Mesenchymal stem cell (in vitro differentiated cells and primary cell): ENCODE results near the gene MAP2K5.

Source experiments
- DNase-seq: peaks from one replicate; pipeline ENCODE4 v3.0.0-alpha.2; 2013
- H2AFZ ChIP-seq: one replicate; pipeline ENCODE4 v1.6.1; 2013; ENCODE audit warnings: low read depth, mild to moderate bottlenecking, control low read depth, inconsistent platforms, low read length, moderate library complexity
- H2AK5ac ChIP-seq: 2 replicates; pipeline ENCODE4 v1.6.1; 2013; ENCODE audit warnings: low read length, moderate library complexity, mild to moderate bottlenecking, inconsistent platforms; ENCODE audit not compliant: severe bottlenecking
- H2BK120ac ChIP-seq: one replicate; pipeline ENCODE4 v1.6.1; 2013; ENCODE audit warnings: low read depth, mild to moderate bottlenecking, inconsistent platforms, low read length, moderate library complexity
- H2BK12ac ChIP-seq, 2 experiments: one replicate each; pipeline ENCODE4 v1.6.1; 2013; ENCODE audit warnings: inconsistent platforms in 2 of 2, low read length in 2 of 2, mild to moderate bottlenecking in 2 of 2, moderate library complexity in 2 of 2, control low read depth in 1 of 2
- H2BK15ac ChIP-seq: one replicate; pipeline ENCODE4 v1.6.1; 2013; ENCODE audit warnings: mild to moderate bottlenecking, low read depth, inconsistent platforms; ENCODE audit not compliant: poor library complexity, severe bottlenecking
- H2BK5ac ChIP-seq: 2 replicates; pipeline ENCODE4 v1.6.1; 2013; ENCODE audit warnings: low read depth, mild to moderate bottlenecking, low read length, control low read depth, inconsistent platforms; ENCODE audit not compliant: poor library complexity, severe bottlenecking
- H3K14ac ChIP-seq, 2 experiments: one replicate each; pipeline ENCODE4 v1.6.1; 2013; ENCODE audit warnings: inconsistent platforms in 2 of 2, low read length in 2 of 2, control low read depth in 1 of 2, mild to moderate bottlenecking in 1 of 2, moderate library complexity in 1 of 2
- H3K18ac ChIP-seq, 2 experiments: one replicate each; pipeline ENCODE4 v1.6.1; 2013; ENCODE audit warnings: inconsistent platforms in 2 of 2, low read length in 2 of 2, control low read depth in 1 of 2, low read depth in 1 of 2, mild to moderate bottlenecking in 1 of 2
- H3K23ac ChIP-seq, 2 experiments: one replicate each; pipeline ENCODE4 v1.6.1; 2013; ENCODE audit warnings: inconsistent platforms in 2 of 2, low read length in 2 of 2, mild to moderate bottlenecking in 2 of 2, moderate library complexity in 2 of 2, control low read depth in 1 of 2
- H3K27ac ChIP-seq: 2 replicates; pipeline ENCODE4 v1.5.1; 2013; ENCODE audit warnings: mild to moderate bottlenecking, moderate library complexity, low read length, control low read depth, inconsistent platforms; ENCODE audit not compliant: poor library complexity, severe bottlenecking
- H3K27me3 ChIP-seq, 2 experiments: 2 replicates each; pipeline versions ENCODE4 v1.6.1 to v1.7.0; 2013; ENCODE audit warnings: low read length in 2 of 2, mild to moderate bottlenecking in 2 of 2, moderate library complexity in 2 of 2, control low read depth in 1 of 2, inconsistent platforms in 1 of 2; ENCODE audit not compliant: control insufficient read depth in 1 of 2, insufficient read depth in 1 of 2
- H3K36me3 ChIP-seq, 2 experiments: 2 replicates each; pipeline versions ENCODE4 v1.6.1 to v1.7.0; 2013; ENCODE audit warnings: low read length in 2 of 2, control low read depth in 1 of 2, inconsistent platforms in 1 of 2, low read depth in 1 of 2, mild to moderate bottlenecking in 1 of 2; ENCODE audit not compliant: insufficient read depth in 2 of 2, control insufficient read depth in 1 of 2
- H3K4ac ChIP-seq, 2 experiments: one replicate each; pipeline ENCODE4 v1.6.1; 2013; ENCODE audit warnings: inconsistent platforms in 2 of 2, low read length in 2 of 2, mild to moderate bottlenecking in 2 of 2, moderate library complexity in 2 of 2, control low read depth in 1 of 2, low read depth in 1 of 2
- H3K4me1 ChIP-seq: 2 replicates; pipeline ENCODE4 v1.6.1; 2013; ENCODE audit warnings: low read depth, low read length, control low read depth; ENCODE audit not compliant: control insufficient read depth, insufficient read depth
- H3K4me2 ChIP-seq: 2 replicates; pipeline ENCODE4 v1.6.1; 2013; ENCODE audit warnings: low read length, mild to moderate bottlenecking, inconsistent platforms; ENCODE audit not compliant: poor library complexity, severe bottlenecking
- H3K4me3 ChIP-seq, 2 experiments: 2 replicates each; pipeline versions ENCODE4 v1.5.1 to v1.7.0; 2013; ENCODE audit warnings: low read length in 2 of 2, mild to moderate bottlenecking in 2 of 2, control low read depth in 1 of 2, low read depth in 1 of 2; ENCODE audit not compliant: insufficient read depth in 1 of 2
- H3K79me1 ChIP-seq: replicated peaks from 2 replicates; pipeline ENCODE4 v1.6.1; 2013; ENCODE audit warnings: mild to moderate bottlenecking, control low read depth, low read length, inconsistent platforms; ENCODE audit not compliant: poor library complexity, severe bottlenecking
- H3K9ac ChIP-seq: 2 replicates; pipeline ENCODE4 v1.7.0; 2013; ENCODE audit warnings: mild to moderate bottlenecking, low read length, moderate library complexity
- H3K9me3 ChIP-seq: 2 replicates; pipeline ENCODE4 v1.7.0; 2013; ENCODE audit warnings: mild to moderate bottlenecking, low read length; ENCODE audit not compliant: control insufficient read depth
- H4K8ac ChIP-seq: one replicate; pipeline ENCODE4 v1.6.1; 2013; ENCODE audit warnings: inconsistent platforms, mild to moderate bottlenecking, low read length, moderate library complexity
- H4K91ac ChIP-seq: one replicate; pipeline ENCODE4 v1.6.1; 2013; ENCODE audit warnings: mild to moderate bottlenecking, low read length, inconsistent platforms
- WGBS: methylation state at CpG from one replicate; pipeline ENCODE4 v1.1.7; 2013; ENCODE audit warnings: mixed read lengths; 5-methylcytosine and 5-hydroxymethylcytosine counted together

Gene MAP2K5

DNA sequence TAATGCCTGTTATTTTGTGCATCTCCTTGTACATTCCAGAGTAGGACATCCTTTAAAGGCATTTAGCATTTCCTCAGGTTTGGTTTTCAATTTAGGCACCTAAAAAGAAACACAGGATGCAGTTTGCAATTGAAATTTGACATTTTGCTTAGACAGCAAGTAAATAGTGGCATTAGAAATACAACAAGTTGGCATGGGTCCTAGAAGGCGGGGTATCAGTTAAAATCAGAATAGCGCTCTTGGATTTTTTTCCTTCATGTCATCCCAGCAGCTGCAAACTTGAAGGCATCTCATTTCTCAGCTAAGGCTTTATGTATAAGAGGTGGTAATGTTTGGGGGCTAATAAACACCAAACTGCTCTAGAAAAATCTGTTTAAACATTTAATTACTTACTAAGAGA, 235.3 kb downstream of the MAP2K5 start:
- Histone ChIP-seq H2BK15ac (no peak overlapping the region), H4K8ac (no peak overlapping the region), H3K4me1 (peaks cover 10% of the 10 kb centered on the region), H3K18ac (no peak overlapping the region), H3K14ac (no peak overlapping the region), H4K91ac (no peak overlapping the region), H3K27me3 (no peaks in the 10 kb centered on the region), H2BK12ac (no peak overlapping the region), H3K36me3 (peaks cover under 1 to 4% of the 10 kb centered on the region in 2 experiments), H3K23ac (no peak overlapping the region), H3K4me2 (no peak overlapping the region), H2BK120ac (no peak overlapping the region), H3K4ac (no peak overlapping the region), H3K9me3 (no peaks in the 10 kb centered on the region), H3K79me1 (no peaks in the 10 kb centered on the region), H3K9ac (no peak overlapping the region), H2AK5ac (no peak overlapping the region), H3K27ac (no peak overlapping the region), H3K4me3 (no peak overlapping the region), H2AFZ (no peak overlapping the region), H2BK5ac (no peak overlapping the region)
- no peak for DNase-seq
- 100% methylated on average over 2 of the region's 2 CpGs for WGBS

DNA sequence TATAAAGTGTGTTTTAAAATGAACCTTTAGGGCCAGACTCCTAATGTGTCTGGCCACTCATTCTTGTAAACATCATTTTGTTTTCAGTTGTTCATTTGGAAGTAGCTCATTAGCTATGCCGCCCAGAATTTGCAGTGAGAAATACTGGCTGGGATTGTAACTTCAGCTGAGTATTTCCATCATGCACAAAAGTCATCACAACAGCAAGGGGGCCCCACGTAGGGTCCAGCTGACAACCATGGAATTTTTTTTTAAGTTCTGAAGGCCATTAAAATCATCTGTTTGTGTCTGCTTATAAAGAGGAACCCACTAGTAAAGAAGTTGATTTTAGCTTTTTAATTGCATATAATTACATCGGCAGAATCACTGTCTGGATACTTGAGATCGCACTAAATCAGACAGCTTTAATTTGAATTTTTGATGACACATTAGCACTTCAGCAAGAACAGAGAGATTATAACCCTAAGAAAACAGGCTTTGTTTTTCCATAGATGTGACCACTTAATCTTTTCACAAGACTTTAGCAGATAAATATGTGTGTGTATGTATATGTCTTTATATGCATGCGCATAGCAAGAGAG, 236.6 kb downstream of the MAP2K5 start:
- Histone ChIP-seq H4K8ac (no peak overlapping the region), H2BK5ac (no peak overlapping the region), H3K14ac (no peak overlapping the region), H3K4me2 (no peak overlapping the region), H3K79me1 (no peaks in the 10 kb centered on the region), H3K4me1 (peaks cover 12% of the 10 kb centered on the region), H3K4me3 (no peak overlapping the region), H3K4ac (no peak overlapping the region), H3K27me3 (no peaks in the 10 kb centered on the region), H4K91ac (no peak overlapping the region), H2BK15ac (no peak overlapping the region), H2AK5ac (no peak overlapping the region), H3K23ac (no peak overlapping the region), H3K27ac (no peak overlapping the region), H3K9me3 (no peaks in the 10 kb centered on the region), H2BK120ac (no peak overlapping the region), H2BK12ac (no peak overlapping the region), H3K9ac (no peak overlapping the region), H3K18ac (no peak overlapping the region), H2AFZ (no peak overlapping the region), H3K36me3 (peaks cover 7 to 12% of the 10 kb centered on the region in 2 experiments)
- no peak for DNase-seq
- 93% methylated on average over 3 of the region's 5 CpGs for WGBS

DNA sequence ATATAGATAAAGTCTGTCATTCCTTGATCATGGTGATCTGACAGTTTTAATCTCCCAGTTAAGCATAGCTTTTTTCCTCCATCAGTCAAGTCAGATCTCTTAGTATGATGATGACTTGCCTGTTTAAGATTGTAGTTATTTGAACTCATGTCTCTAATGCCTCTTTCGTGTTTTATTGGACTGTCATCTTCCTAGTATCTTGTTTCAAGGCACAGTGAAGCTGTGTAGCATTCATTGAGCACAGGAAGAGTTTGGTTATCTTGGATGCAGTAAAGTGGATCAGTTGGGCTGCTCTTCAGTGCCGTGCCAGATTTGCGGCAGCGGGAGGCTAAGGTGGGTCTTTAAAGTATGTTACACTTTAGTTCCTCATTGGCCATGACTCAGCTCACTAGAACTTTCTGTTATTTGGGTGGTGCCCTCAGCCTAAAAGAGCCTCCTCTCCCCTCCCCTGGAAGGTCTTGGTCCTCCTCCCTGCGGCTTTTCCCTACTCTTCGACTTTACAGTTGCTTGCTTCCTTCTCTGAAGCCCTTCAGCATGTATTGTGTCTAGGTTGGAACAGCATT, 237.1 kb downstream of the MAP2K5 start:
- 78% methylated on average over 4 of the region's 6 CpGs for WGBS
- Histone ChIP-seq H3K4me3 (no peak overlapping the region), H2AK5ac (no peak overlapping the region)

DNA sequence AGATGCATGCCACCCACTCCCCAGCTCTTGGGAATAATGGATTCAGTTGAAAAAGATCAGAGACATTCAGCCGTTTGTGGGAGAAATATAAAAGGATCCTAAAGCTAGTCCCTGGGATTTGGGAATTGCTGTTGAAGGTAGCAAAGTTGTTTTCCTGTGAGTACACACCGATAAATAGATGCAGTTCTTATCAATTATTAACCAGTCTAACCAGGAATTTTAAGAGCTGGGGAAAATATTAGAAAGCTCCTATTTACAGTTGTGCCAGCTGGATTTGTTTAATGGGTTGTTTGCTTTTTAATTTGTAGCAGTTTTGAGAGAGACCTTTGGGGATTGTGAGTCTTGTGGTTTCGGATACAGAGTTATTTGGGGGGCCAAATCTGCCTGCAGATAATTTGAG, 238.6 kb downstream of the MAP2K5 start:
- Histone ChIP-seq H3K18ac (no peak overlapping the region), H2BK12ac (no peak overlapping the region), H3K14ac (no peak overlapping the region), H2BK15ac (no peak overlapping the region), H3K27ac (no peak overlapping the region), H3K4me1 (peaks cover 11% of the 10 kb centered on the region), H4K8ac (no peak overlapping the region), H3K9me3 (no peaks in the 10 kb centered on the region), H2AFZ (no peak overlapping the region), H3K4me3 (no peak overlapping the region), H3K27me3 (no peaks in the 10 kb centered on the region), H2AK5ac (no peak overlapping the region), H3K79me1 (no peaks in the 10 kb centered on the region), H3K4ac (no peak overlapping the region), H3K4me2 (no peak overlapping the region), H2BK5ac (no peak overlapping the region), H4K91ac (no peak overlapping the region), H3K36me3 (peaks cover 12 to 16% of the 10 kb centered on the region in 2 experiments), H3K23ac (no peak overlapping the region), H2BK120ac (no peak overlapping the region), H3K9ac (no peak overlapping the region)
- no peak for DNase-seq
- WGBS = 98% methylated on average over 2 of the region's 3 CpGs

More for the DNA sequence above, 237.1 kb downstream of the MAP2K5 start:
- H4K8ac ChIP-seq = no peak overlapping the region
- no peak overlapping the region for H3K4ac ChIP-seq
- no peak overlapping the region for H2BK120ac ChIP-seq
- no peak overlapping the region for H3K9ac ChIP-seq
- no peak overlapping the region for H3K14ac ChIP-seq
- no peak overlapping the region for H2AFZ ChIP-seq
- no peaks in the 10 kb centered on the region for H3K79me1 ChIP-seq
- H2BK15ac ChIP-seq = no peak overlapping the region
- H3K9me3 ChIP-seq = no peaks in the 10 kb centered on the region
- no peak overlapping the region for H3K23ac ChIP-seq
- DNase-seq = no peak
- peaks cover 13% of the 10 kb centered on the region for H3K4me1 ChIP-seq
- H3K18ac ChIP-seq = no peak overlapping the region
- H2BK5ac ChIP-seq = no peak overlapping the region
- H3K36me3 ChIP-seq = peaks cover 7 to 12% of the 10 kb centered on the region in 2 experiments
- H2BK12ac ChIP-seq = no peak overlapping the region
- no peaks in the 10 kb centered on the region for H3K27me3 ChIP-seq
- H3K4me2 ChIP-seq = no peak overlapping the region
- H3K27ac ChIP-seq = no peak overlapping the region
- no peak overlapping the region for H4K91ac ChIP-seq
